DOHH2 (cell line): Measurements from ENCODE around the gene KCNMA1.

Experiments
- H3F3A ChIP-seq: fragments of 200-600 bp; sonication (generic), shearing (Covaris generic); 2 replicates; pipeline ENCODE4 v1.6.0; 2016; ENCODE audit warnings: antibody characterized with exemption, mild to moderate bottlenecking; ENCODE audit not compliant: control insufficient read depth, insufficient read depth
- H3K27ac ChIP-seq: fragments of 200-600 bp; sonication (generic); 2 replicates; pipeline ENCODE4 v1.5.1; 2014; ENCODE audit warnings: low read depth, mild to moderate bottlenecking, low read length, moderate library complexity
- H3K27me3 ChIP-seq: fragments of 200-600 bp; sonication (generic); 2 replicates; pipeline ENCODE4 v1.6.1; 2014; ENCODE audit warnings: mild to moderate bottlenecking, low read length, mixed read lengths; ENCODE audit not compliant: control insufficient read depth
- H3K36me3 ChIP-seq: fragments of 200-600 bp; sonication (generic); 2 replicates; pipeline ENCODE4 v1.6.1; 2014; ENCODE audit warnings: mild to moderate bottlenecking, low read length, moderate library complexity, mixed read lengths; ENCODE audit not compliant: control insufficient read depth
- H3K4me1 ChIP-seq: fragments of 200-600 bp; sonication (generic); 2 replicates; pipeline ENCODE4 v1.6.1; 2014; ENCODE audit warnings: mild to moderate bottlenecking, low read length, mixed read lengths; ENCODE audit not compliant: control insufficient read depth
- H3K4me2 ChIP-seq: fragments of 200-600 bp; sonication (generic); 2 replicates; pipeline ENCODE4 v1.6.0; 2014; ENCODE audit warnings: mild to moderate bottlenecking, low read length, moderate library complexity
- H3K4me3 ChIP-seq: fragments of 200-600 bp; sonication (generic); 2 replicates; pipeline ENCODE4 v1.5.1; 2014; ENCODE audit warnings: mild to moderate bottlenecking, low read length, mixed read lengths
- H3K79me2 ChIP-seq: fragments of 200-600 bp; sonication (generic); 2 replicates; pipeline ENCODE4 v1.6.1; 2014; ENCODE audit warnings: mild to moderate bottlenecking, low read length, mixed read lengths; ENCODE audit not compliant: control insufficient read depth
- H3K9me2 ChIP-seq: fragments of 200-600 bp; sonication (generic); replicated peaks from 2 replicates; pipeline ENCODE4 v1.6.1; 2014; ENCODE audit warnings: mild to moderate bottlenecking, low read length, mixed read lengths; ENCODE audit not compliant: control insufficient read depth
- H3K9me3 ChIP-seq: fragments of 200-600 bp; sonication (generic); 2 replicates; pipeline ENCODE4 v1.6.1; 2014; ENCODE audit warnings: antibody characterized with exemption, low read length, mixed read lengths; ENCODE audit not compliant: control insufficient read depth, insufficient read depth
- H4K20me1 ChIP-seq: fragments of 200-600 bp; sonication (generic); 2 replicates; pipeline ENCODE4 v1.6.0; 2014; ENCODE audit warnings: low read depth, mild to moderate bottlenecking, antibody characterized with exemption, low read length, moderate library complexity; ENCODE audit not compliant: control insufficient read depth, insufficient read depth
- EZH2phosphoT487 ChIP-seq: fragments of 200-600 bp; sonication (generic); IDR thresholded peaks from 2 replicates; pipeline ENCODE4 v1.6.1; 2017; ENCODE audit warnings: borderline replicate concordance, mild to moderate bottlenecking, antibody characterized with exemption, low read length, moderate library complexity, mixed read lengths
- TF ChIP-seq, protein P1 (sequence below): fragments of 200-600 bp; sonication (generic); IDR thresholded peaks from one replicate; pipeline ENCODE4 v1.5.1; 2014; ENCODE audit warnings: antibody characterized with exemption, mild to moderate bottlenecking, low read depth, low read length; ENCODE audit not compliant: poor library complexity, severe bottlenecking

The KCNMA1 gene

GRCh38 chr10:77383861-77384553 is 253.6 kb downstream of the KCNMA1 start:
- H3K27me3 ChIP-seq, result no peaks in the 10 kb centered on the region
- no peaks in the 10 kb centered on the region for H4K20me1 ChIP-seq
- no peaks in the 10 kb centered on the region for H3K9me3 ChIP-seq
- no peaks in the 10 kb centered on the region for H3K4me1 ChIP-seq
- H3K9me2 ChIP-seq, result no peaks in the 10 kb centered on the region
- no peak overlapping the region for H3K4me3 ChIP-seq
- no peaks in the 10 kb centered on the region for H3K79me2 ChIP-seq
- H3K4me2 ChIP-seq, result no peak overlapping the region
- no peaks in the 10 kb centered on the region for H3K36me3 ChIP-seq
- H3F3A ChIP-seq, result no peaks in the 10 kb centered on the region
- TF ChIP-seq, protein P1, sequence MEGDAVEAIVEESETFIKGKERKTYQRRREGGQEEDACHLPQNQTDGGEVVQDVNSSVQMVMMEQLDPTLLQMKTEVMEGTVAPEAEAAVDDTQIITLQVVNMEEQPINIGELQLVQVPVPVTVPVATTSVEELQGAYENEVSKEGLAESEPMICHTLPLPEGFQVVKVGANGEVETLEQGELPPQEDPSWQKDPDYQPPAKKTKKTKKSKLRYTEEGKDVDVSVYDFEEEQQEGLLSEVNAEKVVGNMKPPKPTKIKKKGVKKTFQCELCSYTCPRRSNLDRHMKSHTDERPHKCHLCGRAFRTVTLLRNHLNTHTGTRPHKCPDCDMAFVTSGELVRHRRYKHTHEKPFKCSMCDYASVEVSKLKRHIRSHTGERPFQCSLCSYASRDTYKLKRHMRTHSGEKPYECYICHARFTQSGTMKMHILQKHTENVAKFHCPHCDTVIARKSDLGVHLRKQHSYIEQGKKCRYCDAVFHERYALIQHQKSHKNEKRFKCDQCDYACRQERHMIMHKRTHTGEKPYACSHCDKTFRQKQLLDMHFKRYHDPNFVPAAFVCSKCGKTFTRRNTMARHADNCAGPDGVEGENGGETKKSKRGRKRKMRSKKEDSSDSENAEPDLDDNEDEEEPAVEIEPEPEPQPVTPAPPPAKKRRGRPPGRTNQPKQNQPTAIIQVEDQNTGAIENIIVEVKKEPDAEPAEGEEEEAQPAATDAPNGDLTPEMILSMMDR, result no peak
- TF ChIP-seq EZH2phosphoT487, result no peak
- no peak overlapping the region for H3K27ac ChIP-seq

GRCh38 chr10:77381750-77382149 is 255.9 kb downstream of the KCNMA1 start:
- H3K79me2 ChIP-seq, result no peaks in the 10 kb centered on the region
- TF ChIP-seq, protein P1, result no peak
- no peak for TF ChIP-seq EZH2phosphoT487
- no peak overlapping the region for H3K27ac ChIP-seq
- no peak overlapping the region for H3K4me2 ChIP-seq
- no peaks in the 10 kb centered on the region for H3K27me3 ChIP-seq
- no peaks in the 10 kb centered on the region for H3K9me2 ChIP-seq
- no peaks in the 10 kb centered on the region for H3K36me3 ChIP-seq
- no peaks in the 10 kb centered on the region for H4K20me1 ChIP-seq
- H3F3A ChIP-seq, result no peaks in the 10 kb centered on the region
- H3K9me3 ChIP-seq, result no peaks in the 10 kb centered on the region
- H3K4me3 ChIP-seq, result no peak overlapping the region
- no peaks in the 10 kb centered on the region for H3K4me1 ChIP-seq

- Histone ChIP-seq H3K36me3 (no peaks in the 10 kb centered on the region), H3K9me3 (no peaks in the 10 kb centered on the region), H3K27ac (no peak overlapping the region), H3F3A (no peaks in the 10 kb centered on the region), H4K20me1 (no peaks in the 10 kb centered on the region), H3K4me3 (no peak overlapping the region), H3K79me2 (no peaks in the 10 kb centered on the region), H3K4me1 (no peaks in the 10 kb centered on the region), H3K27me3 (no peaks in the 10 kb centered on the region), H3K4me2 (no peak overlapping the region), H3K9me2 (no peaks in the 10 kb centered on the region)
- no peak for TF ChIP-seq EZH2phosphoT487
- TF ChIP-seq, protein P1, result no peak
Measured at GRCh38 chr10:77380723-77381122, 256.9 kb downstream of the KCNMA1 start.

DNA sequence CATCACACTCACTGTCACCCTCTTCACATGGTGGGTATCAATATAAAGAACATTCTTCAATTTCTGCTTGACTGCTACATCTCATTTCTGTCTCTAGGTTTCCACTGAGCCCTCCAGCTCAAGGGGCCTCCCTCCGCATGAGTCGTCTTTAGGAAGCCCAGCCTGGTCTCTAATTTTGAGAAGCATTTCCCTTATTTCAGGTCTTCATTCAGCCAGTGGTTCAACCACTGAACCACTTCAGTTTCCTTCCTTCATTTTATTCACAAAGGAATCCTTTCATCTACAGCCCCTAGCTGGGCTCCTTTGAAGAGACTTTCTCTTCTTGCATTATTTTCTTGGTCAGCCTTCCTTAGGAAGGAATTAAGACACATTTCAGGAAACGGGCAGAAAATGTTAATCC is 257.4 kb downstream of the KCNMA1 start:
- H4K20me1 ChIP-seq, result no peaks in the 10 kb centered on the region
- H3K27me3 ChIP-seq, result no peaks in the 10 kb centered on the region
- H3K36me3 ChIP-seq, result no peaks in the 10 kb centered on the region
- no peak overlapping the region for H3K27ac ChIP-seq
- H3K79me2 ChIP-seq, result no peaks in the 10 kb centered on the region
- no peaks in the 10 kb centered on the region for H3K9me2 ChIP-seq
- H3K4me2 ChIP-seq, result no peak overlapping the region
- no peaks in the 10 kb centered on the region for H3K4me1 ChIP-seq
- no peaks in the 10 kb centered on the region for H3F3A ChIP-seq
- H3K9me3 ChIP-seq, result no peaks in the 10 kb centered on the region
- TF ChIP-seq, protein P1, result no peak
- TF ChIP-seq EZH2phosphoT487, result no peak
- no peak overlapping the region for H3K4me3 ChIP-seq
